K562 (cell line): ENCODE data around the gene TCF3. TPM values are rescaled to one million over a fixed set of nuclear protein-coding genes. Genes with fewer than 3 reads are reported as not detected.

Experiments used
- ARID2 ChIP-seq: fragments of 450-650 bp; IDR thresholded peaks from 2 replicates; pipeline ENCODE4 v1.6.1; 2017; ENCODE audit warnings: antibody characterized with exemption, mild to moderate bottlenecking
- ASH1L ChIP-seq: fragments of 450-650 bp; IDR thresholded peaks from 2 replicates; pipeline ENCODE4 v1.6.1; 2018; ENCODE audit warnings: borderline replicate concordance, mild to moderate bottlenecking, low read depth; ENCODE audit not compliant: partially characterized antibody
- CBX5 ChIP-seq: IDR thresholded peaks from 2 replicates; pipeline ENCODE4 v1.6.1; 2014; ENCODE audit warnings: low read depth, borderline replicate concordance
- CHD1 ChIP-seq: fragments of 200-600 bp; sonication (generic); IDR thresholded peaks from one replicate; pipeline ENCODE4 v1.6.1; 2012; ENCODE audit warnings: mild to moderate bottlenecking, moderate library complexity, low read length, inconsistent platforms
- GTF2B ChIP-seq: IDR thresholded peaks from 2 replicates; pipeline ENCODE4 v1.6.1; 2011; ENCODE audit not compliant: insufficient read length; ENCODE audit errors: extremely low read depth
- KAT2B ChIP-seq: IDR thresholded peaks from one replicate; pipeline ENCODE4 v1.6.1; 2012; ENCODE audit warnings: low read depth, mild to moderate bottlenecking, control low read depth, inconsistent platforms, low read length, moderate library complexity
- MBD1 ChIP-seq: fragments of 250-450 bp; sonication (Bioruptor Pico); IDR thresholded peaks from 2 replicates; pipeline ENCODE4 v1.8.0; 2022; ENCODE audit warnings: inconsistent platforms
- MBD2 ChIP-seq: sonication (generic); IDR thresholded peaks from 2 replicates; pipeline ENCODE4 v1.6.1; 2016; ENCODE audit warnings: low read depth, borderline replicate concordance
- MYBL2 ChIP-seq, 2 experiments: fragments of 450-650 bp in 1 of 2; sonication (generic) in 1 of 2; formaldehyde crosslinking in 1 of 2; IDR thresholded peaks; 2 replicates each; pipeline versions ENCODE4 v1.6.1 to v1.8.1; 2017 to 2022; ENCODE audit warnings: borderline replicate concordance in 1 of 2, inconsistent platforms in 1 of 2, low read depth in 1 of 2, mild to moderate bottlenecking in 1 of 2, missing genetic modification reagents in 1 of 2, moderate library complexity in 1 of 2
- PREB ChIP-seq: sonication (generic); formaldehyde crosslinking; IDR thresholded peaks from 2 replicates; pipeline ENCODE4 v1.8.1; 2023; ENCODE audit warnings: mild to moderate bottlenecking, missing genetic modification reagents
- PTBP1 ChIP-seq: fragments of 200-400 bp; formaldehyde crosslinking; IDR thresholded peaks from 2 replicates; pipeline ENCODE4 v1.6.1; 2017; ENCODE audit warnings: low read depth, low read length
- RFX7 ChIP-seq: fragments of 250-450 bp; sonication (Bioruptor Pico); IDR thresholded peaks from 2 replicates; pipeline ENCODE4 v1.5.1; 2021; ENCODE audit warnings: mild to moderate bottlenecking
- SAFB2 ChIP-seq: fragments of 200-400 bp; formaldehyde crosslinking; IDR thresholded peaks from 2 replicates; pipeline ENCODE4 v1.6.1; 2018; ENCODE audit warnings: borderline replicate concordance, low read length, low read depth, moderate library complexity; ENCODE audit not compliant: severe bottlenecking
- TAF1 ChIP-seq: IDR thresholded peaks from 2 replicates; pipeline ENCODE4 v1.6.1; 2011; ENCODE audit warnings: mild to moderate bottlenecking, low read length, moderate library complexity; ENCODE audit not compliant: insufficient read depth, control insufficient read depth, severe bottlenecking; ENCODE audit errors: extremely low read depth
- ZBED1 ChIP-seq: IDR thresholded peaks from 2 replicates; pipeline ENCODE4 v1.6.1; 2014
- ZBTB26 ChIP-seq: fragments of 450-650 bp; formaldehyde crosslinking; IDR thresholded peaks from 2 replicates; pipeline ENCODE4 v1.4.0; 2022; ENCODE audit warnings: missing genetic modification characterization
- ZBTB33 ChIP-seq: sonication (generic); formaldehyde crosslinking; IDR thresholded peaks from 2 replicates; pipeline ENCODE4 v1.8.1; 2023; ENCODE audit warnings: mild to moderate bottlenecking, missing genetic modification reagents
- ZFP1 ChIP-seq: fragments of 450-650 bp; formaldehyde crosslinking; IDR thresholded peaks from 2 replicates; pipeline ENCODE4 v1.4.0; 2020; ENCODE audit warnings: mild to moderate bottlenecking, mixed read lengths
- ZNF57 ChIP-seq: fragments of 450-650 bp; formaldehyde crosslinking; IDR thresholded peaks from 2 replicates; pipeline ENCODE4 v1.4.0; 2020; ENCODE audit warnings: mild to moderate bottlenecking, moderate library complexity
- ZNF589 ChIP-seq: fragments of 200-800 bp; sonication (Bioruptor generic); IDR thresholded peaks from 2 replicates; pipeline ENCODE4 v1.6.1; 2016; ENCODE audit warnings: low read depth, missing genetic modification characterization, missing compliant biosample characterization
- ZNF780A ChIP-seq: fragments of 250-450 bp; sonication (Bioruptor Pico); IDR thresholded peaks from 2 replicates; pipeline ENCODE4 v1.5.0; 2021; ENCODE audit warnings: mild to moderate bottlenecking
- polyA plus RNA-seq, 8 experiments: library from polyadenylated mRNA; depleted of rRNA in 4 of 8; stranded (reverse) in 5 of 8; unstranded in 3 of 8; fragments of >200 nt; fragmentation: Nextera tagmentation in 2 of 8; fragmentation: Illumina TruSeq in 1 of 8; extraction: Ambion mirVana in 2 of 8; extraction: Trizol in 1 of 8; gene quantifications; 2 replicates each; pipeline versions ENCODE4 v1.2.1 to v1.2.3, GENCODE V29; 2011 to 2014; ENCODE audit warnings: inconsistent platforms in 1 of 8, missing spikeins in 1 of 8
- total RNA-seq, 7 experiments: library from RNA; depleted of rRNA in 6 of 7; stranded (reverse); fragments of >200 nt in 6 of 7; fragmentation: Illumina TruSeq in 2 of 7; extraction: Trizol in 2 of 7; gene quantifications; 2 replicates each; pipeline versions ENCODE4 v1.2.1 to v1.2.3, GENCODE V29; 2011 to 2021; ENCODE audit warnings: low replicate concordance in 1 of 7

Gene TCF3
- total and polyA plus RNA-seq, 9 of the 15 experiments (the other 6 are each of a cell fraction or from before 2014, with no cell fraction given) = 5.6 to 259 (median 84.0) TPM

GRCh38 chr19:1652471-1653299, at the start of gene TCF3 (continued):
- TF ChIP-seq MBD1 (no peak), ZNF57 (CRISPR knock-in tag) (0 out of 2 replicates have a peak, but pooled peaks have one; percentile 36), ZNF589 (no peak), MYBL2 (IDR thresholded peaks at IDR 0.05; ENCODE audit: low read depth) (no peak), MYBL2 (CRISPR knock-in tag; IDR thresholded peaks at IDR 0.05; ENCODE audit: borderline replicate concordance) (no peak), MBD2 (peak; percentile 98), SAFB2 (no peak), ZFP1 (CRISPR knock-in tag) (no peak), KAT2B (no peak), ZBTB26 (0 out of 2 replicates have a peak, but pooled peaks have one; percentile 9), ARID2 (no peak), CHD1 (no peak), ZNF780A (CRISPR knock-in tag) (no peak), TAF1 (peak; percentile 61), ZBED1 (no peak), ASH1L (peak; percentile 94), PTBP1 (0 out of 2 replicates have a peak, but pooled peaks have one; percentile 12), PREB (CRISPR knock-in tag) (no peak), RFX7 (CRISPR knock-in tag) (no peak), CBX5 (no peak), GTF2B (no peak), ZBTB33 (no peak)
